HepG2 (cell line): ENCODE data around the gene PDLIM5. TPM values are rescaled to one million over a fixed set of nuclear protein-coding genes. Genes with fewer than 3 reads are reported as not detected.

ENCODE experiments used
- CAMTA2 ChIP-seq: sonication (generic); formaldehyde crosslinking; IDR thresholded peaks from 2 replicates; pipeline ENCODE4 v1.4.0; 2020; ENCODE audit warnings: mild to moderate bottlenecking, missing genetic modification reagents, borderline replicate concordance
- GPN1 ChIP-seq: sonication (generic); formaldehyde crosslinking; IDR thresholded peaks from 2 replicates; pipeline ENCODE4 v1.5.1; 2020; ENCODE audit warnings: missing genetic modification reagents, borderline replicate concordance
- HES4 ChIP-seq: sonication (generic); formaldehyde crosslinking; IDR thresholded peaks from 2 replicates; pipeline ENCODE4 v1.9.0; 2021; ENCODE audit warnings: mild to moderate bottlenecking, missing genetic modification reagents, borderline replicate concordance
- KDM6A ChIP-seq: IDR thresholded peaks from 2 replicates; pipeline ENCODE4 v1.6.1; 2016; ENCODE audit warnings: low read depth
- NFIB ChIP-seq: sonication (generic); formaldehyde crosslinking; IDR thresholded peaks from 2 replicates; pipeline ENCODE4 v1.9.0; 2021; ENCODE audit warnings: missing genetic modification reagents, mild to moderate bottlenecking, borderline replicate concordance
- PRMT3 ChIP-seq: sonication (generic); formaldehyde crosslinking; IDR thresholded peaks from 2 replicates; pipeline ENCODE4 v1.8.1; 2022; ENCODE audit warnings: low read depth, mild to moderate bottlenecking, moderate library complexity, missing genetic modification reagents, borderline replicate concordance
- RAD21 ChIP-seq: fragments of 450-650 bp; formaldehyde crosslinking; IDR thresholded peaks from 2 replicates; pipeline ENCODE4 v1.5.0; 2020; ENCODE audit warnings: mild to moderate bottlenecking
- RFX3 ChIP-seq: IDR thresholded peaks from 2 replicates; pipeline ENCODE4 v1.6.1; 2016; ENCODE audit warnings: missing biosample characterization, missing genetic modification reagents
- RFXANK ChIP-seq: IDR thresholded peaks from 2 replicates; pipeline ENCODE4 v1.6.1; 2016
- RFXAP ChIP-seq: sonication (generic); formaldehyde crosslinking; IDR thresholded peaks from 2 replicates; pipeline ENCODE4 v1.4.0; 2020; ENCODE audit warnings: missing genetic modification reagents, borderline replicate concordance
- RNF2 ChIP-seq: fragments of 450-650 bp; conservative IDR thresholded peaks from 2 replicates; pipeline ENCODE4 v1.6.1; 2016; ENCODE audit warnings: low read depth
- ZNF205 ChIP-seq: IDR thresholded peaks from 2 replicates; pipeline ENCODE4 v1.6.1; 2018; ENCODE audit warnings: missing biosample characterization, missing genetic modification reagents
- ZNF292 ChIP-seq: sonication (generic); formaldehyde crosslinking; IDR thresholded peaks from 2 replicates; pipeline ENCODE4 v1.8.1; 2022; ENCODE audit warnings: mild to moderate bottlenecking, low read depth, missing genetic modification reagents, borderline replicate concordance
- ZNF333 ChIP-seq: sonication (generic); formaldehyde crosslinking; IDR thresholded peaks from 2 replicates; pipeline ENCODE4 v1.4.0; 2020; ENCODE audit warnings: mild to moderate bottlenecking, missing genetic modification reagents, borderline replicate concordance
- ZNF703 ChIP-seq: sonication (generic); formaldehyde crosslinking; IDR thresholded peaks from 2 replicates; pipeline ENCODE4 v1.5.1; 2020; ENCODE audit warnings: missing genetic modification reagents, mild to moderate bottlenecking, moderate library complexity, borderline replicate concordance
- ZNF75D ChIP-seq: sonication (generic); formaldehyde crosslinking; IDR thresholded peaks from 2 replicates; pipeline ENCODE4 v1.8.1; 2023; ENCODE audit warnings: missing genetic modification reagents, mild to moderate bottlenecking, borderline replicate concordance
- ZNF841 ChIP-seq: sonication (generic); formaldehyde crosslinking; IDR thresholded peaks from 2 replicates; pipeline ENCODE4 v1.8.1; 2023; ENCODE audit warnings: missing genetic modification reagents, borderline replicate concordance
- ZNF879 ChIP-seq: sonication (generic); formaldehyde crosslinking; IDR thresholded peaks from 2 replicates; pipeline ENCODE4 v1.8.1; 2023; ENCODE audit warnings: missing genetic modification reagents
- ZSCAN30 ChIP-seq: sonication (generic); formaldehyde crosslinking; IDR thresholded peaks from 2 replicates; pipeline ENCODE4 v1.5.0; 2020; ENCODE audit warnings: mild to moderate bottlenecking, missing genetic modification reagents
- polyA plus RNA-seq, 8 experiments: library from polyadenylated mRNA; depleted of rRNA in 3 of 8; stranded (reverse) in 7 of 8; unstranded in 1 of 8; fragments of >200 nt; fragmentation: Illumina TruSeq in 4 of 8; extraction: Trizol in 4 of 8; gene quantifications; 2 replicates each; pipeline versions ENCODE4 v1.2.1 to v1.2.3, GENCODE V29; 2011 to 2016; ENCODE audit warnings: low read depth in 4 of 8, missing spikeins in 1 of 8, mixed read lengths in 1 of 8; ENCODE audit not compliant: insufficient read depth in 1 of 8
- total RNA-seq, 5 experiments: library from RNA; depleted of rRNA; stranded (reverse); fragments of >200 nt; fragmentation: Illumina TruSeq; extraction: Trizol; gene quantifications; 2 replicates each; pipeline ENCODE4 v1.2.3, GENCODE V29; 2016; ENCODE audit warnings: low read depth in 1 of 5
- TF ChIP-seq, protein P1 (sequence below): sonication (generic); formaldehyde crosslinking; IDR thresholded peaks from 2 replicates; pipeline ENCODE4 v1.4.0; 2020; ENCODE audit warnings: missing genetic modification reagents, mild to moderate bottlenecking, borderline replicate concordance
- TF ChIP-seq, protein P2 (sequence below): sonication (generic); formaldehyde crosslinking; IDR thresholded peaks from 2 replicates; pipeline ENCODE4 v1.5.0; 2020; ENCODE audit warnings: missing genetic modification reagents
- TF ChIP-seq, protein P3 (sequence below): sonication (generic); formaldehyde crosslinking; IDR thresholded peaks from 2 replicates; pipeline ENCODE4 v1.4.0; 2020; ENCODE audit warnings: missing genetic modification reagents
- TF ChIP-seq, protein P4 (sequence below): sonication (generic); formaldehyde crosslinking; IDR thresholded peaks from 2 replicates; pipeline ENCODE4 v1.4.0; 2020; ENCODE audit warnings: mild to moderate bottlenecking, missing genetic modification reagents
- TF ChIP-seq, protein P5 (sequence below): sonication (generic); formaldehyde crosslinking; IDR thresholded peaks from 2 replicates; pipeline ENCODE4 v1.5.1; 2020; ENCODE audit warnings: mild to moderate bottlenecking, missing genetic modification reagents, moderate library complexity

PDLIM5 gene
- total and polyA plus RNA-seq, 2 of the 13 experiments (the other 11 are each of a cell fraction or from before 2014, with no cell fraction given), result 52.8 to 119 TPM

DNA sequence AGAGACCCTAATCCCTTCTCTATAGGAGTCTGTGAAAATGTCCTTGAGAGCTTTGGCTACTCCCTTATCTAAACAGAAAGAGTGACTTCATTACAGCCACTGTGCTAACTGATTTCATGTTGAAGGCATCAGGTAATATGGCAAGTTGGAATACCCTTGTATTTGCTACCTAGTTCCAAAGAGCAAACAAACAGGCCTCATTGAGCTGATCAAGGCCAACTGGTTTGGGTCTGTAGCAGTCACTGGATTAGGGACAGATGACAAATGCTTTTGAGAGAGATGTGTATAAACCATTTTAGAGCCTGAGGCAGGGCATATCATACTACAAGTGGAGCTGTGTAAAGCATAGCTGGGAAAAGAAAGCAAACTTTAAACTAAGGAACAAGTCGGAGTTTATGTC, 22.9 kb upstream of the PDLIM5 start (continued):
- TF ChIP-seq, protein P1, sequence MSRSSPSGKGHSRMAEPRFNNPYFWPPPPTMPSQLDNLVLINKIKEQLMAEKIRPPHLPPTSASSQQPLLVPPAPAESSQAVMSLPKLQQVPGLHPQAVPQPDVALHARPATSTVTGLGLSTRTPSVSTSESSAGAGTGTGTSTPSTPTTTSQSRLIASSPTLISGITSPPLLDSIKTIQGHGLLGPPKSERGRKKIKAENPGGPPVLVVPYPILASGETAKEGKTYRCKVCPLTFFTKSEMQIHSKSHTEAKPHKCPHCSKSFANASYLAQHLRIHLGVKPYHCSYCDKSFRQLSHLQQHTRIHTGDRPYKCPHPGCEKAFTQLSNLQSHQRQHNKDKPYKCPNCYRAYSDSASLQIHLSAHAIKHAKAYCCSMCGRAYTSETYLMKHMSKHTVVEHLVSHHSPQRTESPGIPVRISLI (CRISPR knock-in tag), result no peak; the same call in 1 of the 2 replicates
- no peak for TF ChIP-seq RFXANK
- TF ChIP-seq GPN1, result no peak
- no peak for TF ChIP-seq NFIB (CRISPR knock-in tag)
- TF ChIP-seq KDM6A (CRISPR knock-in tag), result peak; percentile 75
- TF ChIP-seq ZNF879, result no peak
- TF ChIP-seq, protein P2, sequence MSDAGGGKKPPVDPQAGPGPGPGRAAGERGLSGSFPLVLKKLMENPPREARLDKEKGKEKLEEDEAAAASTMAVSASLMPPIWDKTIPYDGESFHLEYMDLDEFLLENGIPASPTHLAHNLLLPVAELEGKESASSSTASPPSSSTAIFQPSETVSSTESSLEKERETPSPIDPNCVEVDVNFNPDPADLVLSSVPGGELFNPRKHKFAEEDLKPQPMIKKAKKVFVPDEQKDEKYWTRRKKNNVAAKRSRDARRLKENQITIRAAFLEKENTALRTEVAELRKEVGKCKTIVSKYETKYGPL (CRISPR knock-in tag), result no peak
- TF ChIP-seq HES4 (CRISPR knock-in tag), result no peak
- no peak for TF ChIP-seq ZNF205 (CRISPR knock-in tag)
- peak; percentile 26; the same call in 1 of the 2 replicates for TF ChIP-seq RAD21 (CRISPR knock-in tag)
- TF ChIP-seq CAMTA2 (CRISPR knock-in tag), result no peak
- no peak for TF ChIP-seq ZSCAN30 (CRISPR knock-in tag)
- no peak for TF ChIP-seq RNF2
- TF ChIP-seq ZNF75D (CRISPR knock-in tag), result no peak
- TF ChIP-seq ZNF292 (CRISPR knock-in tag), result peak; percentile 93; the same call in 1 of the 2 replicates
- TF ChIP-seq, protein P3, sequence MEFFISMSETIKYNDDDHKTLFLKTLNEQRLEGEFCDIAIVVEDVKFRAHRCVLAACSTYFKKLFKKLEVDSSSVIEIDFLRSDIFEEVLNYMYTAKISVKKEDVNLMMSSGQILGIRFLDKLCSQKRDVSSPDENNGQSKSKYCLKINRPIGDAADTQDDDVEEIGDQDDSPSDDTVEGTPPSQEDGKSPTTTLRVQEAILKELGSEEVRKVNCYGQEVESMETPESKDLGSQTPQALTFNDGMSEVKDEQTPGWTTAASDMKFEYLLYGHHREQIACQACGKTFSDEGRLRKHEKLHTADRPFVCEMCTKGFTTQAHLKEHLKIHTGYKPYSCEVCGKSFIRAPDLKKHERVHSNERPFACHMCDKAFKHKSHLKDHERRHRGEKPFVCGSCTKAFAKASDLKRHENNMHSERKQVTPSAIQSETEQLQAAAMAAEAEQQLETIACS (CRISPR knock-in tag), result no peak
- TF ChIP-seq ZNF333 (CRISPR knock-in tag), result no peak
- TF ChIP-seq, protein P4, sequence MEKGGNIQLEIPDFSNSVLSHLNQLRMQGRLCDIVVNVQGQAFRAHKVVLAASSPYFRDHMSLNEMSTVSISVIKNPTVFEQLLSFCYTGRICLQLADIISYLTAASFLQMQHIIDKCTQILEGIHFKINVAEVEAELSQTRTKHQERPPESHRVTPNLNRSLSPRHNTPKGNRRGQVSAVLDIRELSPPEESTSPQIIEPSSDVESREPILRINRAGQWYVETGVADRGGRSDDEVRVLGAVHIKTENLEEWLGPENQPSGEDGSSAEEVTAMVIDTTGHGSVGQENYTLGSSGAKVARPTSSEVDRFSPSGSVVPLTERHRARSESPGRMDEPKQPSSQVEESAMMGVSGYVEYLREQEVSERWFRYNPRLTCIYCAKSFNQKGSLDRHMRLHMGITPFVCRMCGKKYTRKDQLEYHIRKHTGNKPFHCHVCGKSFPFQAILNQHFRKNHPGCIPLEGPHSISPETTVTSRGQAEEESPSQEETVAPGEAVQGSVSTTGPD (CRISPR knock-in tag), result no peak
- TF ChIP-seq ZNF841, result no peak
- TF ChIP-seq, protein P5, sequence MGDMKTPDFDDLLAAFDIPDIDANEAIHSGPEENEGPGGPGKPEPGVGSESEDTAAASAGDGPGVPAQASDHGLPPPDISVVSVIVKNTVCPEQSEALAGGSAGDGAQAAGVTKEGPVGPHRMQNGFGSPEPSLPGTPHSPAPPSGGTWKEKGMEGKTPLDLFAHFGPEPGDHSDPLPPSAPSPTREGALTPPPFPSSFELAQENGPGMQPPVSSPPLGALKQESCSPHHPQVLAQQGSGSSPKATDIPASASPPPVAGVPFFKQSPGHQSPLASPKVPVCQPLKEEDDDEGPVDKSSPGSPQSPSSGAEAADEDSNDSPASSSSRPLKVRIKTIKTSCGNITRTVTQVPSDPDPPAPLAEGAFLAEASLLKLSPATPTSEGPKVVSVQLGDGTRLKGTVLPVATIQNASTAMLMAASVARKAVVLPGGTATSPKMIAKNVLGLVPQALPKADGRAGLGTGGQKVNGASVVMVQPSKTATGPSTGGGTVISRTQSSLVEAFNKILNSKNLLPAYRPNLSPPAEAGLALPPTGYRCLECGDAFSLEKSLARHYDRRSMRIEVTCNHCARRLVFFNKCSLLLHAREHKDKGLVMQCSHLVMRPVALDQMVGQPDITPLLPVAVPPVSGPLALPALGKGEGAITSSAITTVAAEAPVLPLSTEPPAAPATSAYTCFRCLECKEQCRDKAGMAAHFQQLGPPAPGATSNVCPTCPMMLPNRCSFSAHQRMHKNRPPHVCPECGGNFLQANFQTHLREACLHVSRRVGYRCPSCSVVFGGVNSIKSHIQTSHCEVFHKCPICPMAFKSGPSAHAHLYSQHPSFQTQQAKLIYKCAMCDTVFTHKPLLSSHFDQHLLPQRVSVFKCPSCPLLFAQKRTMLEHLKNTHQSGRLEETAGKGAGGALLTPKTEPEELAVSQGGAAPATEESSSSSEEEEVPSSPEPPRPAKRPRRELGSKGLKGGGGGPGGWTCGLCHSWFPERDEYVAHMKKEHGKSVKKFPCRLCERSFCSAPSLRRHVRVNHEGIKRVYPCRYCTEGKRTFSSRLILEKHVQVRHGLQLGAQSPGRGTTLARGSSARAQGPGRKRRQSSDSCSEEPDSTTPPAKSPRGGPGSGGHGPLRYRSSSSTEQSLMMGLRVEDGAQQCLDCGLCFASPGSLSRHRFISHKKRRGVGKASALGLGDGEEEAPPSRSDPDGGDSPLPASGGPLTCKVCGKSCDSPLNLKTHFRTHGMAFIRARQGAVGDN, result no peak
- no peak for TF ChIP-seq ZNF703 (CRISPR knock-in tag)
- TF ChIP-seq RFX3, result no peak
- no peak for TF ChIP-seq PRMT3 (CRISPR knock-in tag)
- TF ChIP-seq RFXAP (CRISPR knock-in tag), result no peak
